CD4-positive, alpha-beta T cell (primary cell): ENCODE results near the gene LPAR3. TPM values are rescaled to one million over a fixed set of nuclear protein-coding genes. Genes with fewer than 3 reads are reported as not detected.

Experiments
- ATAC-seq: fragments of 200-7000 bp; cut with Tn5 transposase; one replicate; pipeline ENCODE4 v1.10.0; 2022; ENCODE audit warnings: mild to moderate bottlenecking; ENCODE audit not compliant: poor library complexity
- CTCF ChIA-PET: fragments of 350-600 bp; sonication (Branson Sonifier 250); formaldehyde crosslinking; loops from one replicate; lab custom pipeline; 2021; ENCODE audit warnings: antibody characterized with exemption, inconsistent platforms; lab: Charles Lee
- POLR2A ChIA-PET: fragments of 350-600 bp; sonication (Branson Sonifier 250); formaldehyde crosslinking; loops from one replicate; lab custom pipeline; 2021; ENCODE audit warnings: antibody characterized with exemption, inconsistent platforms; lab: Charles Lee
- DNase-seq, 14 experiments: peaks; one replicate each; pipeline ENCODE4 v3.0.0-alpha.2; 2013 to 2020; ENCODE audit warnings: mixed read lengths in 2 of 14
- H3K27ac ChIP-seq, 2 donors: one replicate each; pipeline versions ENCODE4 v1.5.1 to v1.7.0; 2013; ENCODE audit warnings: low read length in 2 of 2, low read depth in 1 of 2, mild to moderate bottlenecking in 1 of 2
- H3K27me3 ChIP-seq, 2 experiments: 1 replicate in 1 of 2; 2 replicates in 1 of 2; pipeline versions ENCODE4 v1.6.1 to v1.7.0; 2013; ENCODE audit warnings: low read length in 2 of 2, control low read depth in 1 of 2, mild to moderate bottlenecking in 1 of 2, moderate library complexity in 1 of 2; ENCODE audit not compliant: insufficient read depth in 2 of 2, control insufficient read depth in 1 of 2
- H3K36me3 ChIP-seq: one replicate; pipeline ENCODE4 v1.6.1; 2013; ENCODE audit warnings: low read length, control low read depth; ENCODE audit not compliant: insufficient read depth
- H3K4me1 ChIP-seq: one replicate; pipeline ENCODE4 v1.6.1; 2013; ENCODE audit warnings: low read length, control low read depth; ENCODE audit not compliant: insufficient read depth
- H3K4me3 ChIP-seq: one replicate; pipeline ENCODE4 v1.5.1; 2013; ENCODE audit warnings: mild to moderate bottlenecking, low read length, moderate library complexity
- H3K9me3 ChIP-seq, 2 experiments: 1 replicate in 1 of 2; 2 replicates in 1 of 2; pipeline versions ENCODE4 v1.6.1 to v1.7.0; 2013; ENCODE audit warnings: low read length in 2 of 2, mild to moderate bottlenecking in 2 of 2, control low read depth in 1 of 2, moderate library complexity in 1 of 2; ENCODE audit not compliant: control insufficient read depth in 1 of 2, insufficient read depth in 1 of 2
- H3K27ac Mint-ChIP-seq: one replicate; pipeline ENCODE4 v1.8.0; 2020; ENCODE audit warnings: mixed read lengths
- H3K27me3 Mint-ChIP-seq: one replicate; pipeline ENCODE4 v1.8.0; 2021; ENCODE audit warnings: mixed read lengths
- H3K36me3 Mint-ChIP-seq: one replicate; pipeline ENCODE4 v1.8.0; 2021; ENCODE audit warnings: low read depth, mixed read lengths
- H3K4me1 Mint-ChIP-seq: one replicate; pipeline ENCODE4 v1.8.0; 2021; ENCODE audit warnings: low read depth, mixed read lengths
- H3K4me3 Mint-ChIP-seq: one replicate; pipeline ENCODE4 v1.8.0; 2020; ENCODE audit warnings: mild to moderate bottlenecking, mixed read lengths
- H3K9me3 Mint-ChIP-seq: one replicate; pipeline ENCODE4 v1.8.0; 2020; ENCODE audit warnings: mixed read lengths
- intact Hi-C, 2 experiments: fragments of 100-400 bp; cut with DNase I in 1 of 2; cut with micrococcal nuclease in 1 of 2; formaldehyde crosslinking; loops; one replicate each; pipeline versions ENCODE4 v1.15.1 to v1.9.0; 2023 to 2025; cut with DNase I, micrococcal nuclease
- total RNA-seq, 174 experiments: library from RNA in 2 of 174; stranded (reverse) in 2 of 174; gene quantifications; one replicate each; pipeline ENCODE4 v1.2.3 and lab custom pipeline; 2021 to 2026
- TF ChIP-seq, protein P1 (sequence below): fragments of 200-600 bp; IDR thresholded peaks from one replicate; pipeline ENCODE4 v1.8.0; 2022; ENCODE audit warnings: antibody characterized with exemption, mild to moderate bottlenecking

The LPAR3 gene
- total RNA-seq, 2 experiments from 2014 or later = 0.25 to 0.87 TPM

DNA sequence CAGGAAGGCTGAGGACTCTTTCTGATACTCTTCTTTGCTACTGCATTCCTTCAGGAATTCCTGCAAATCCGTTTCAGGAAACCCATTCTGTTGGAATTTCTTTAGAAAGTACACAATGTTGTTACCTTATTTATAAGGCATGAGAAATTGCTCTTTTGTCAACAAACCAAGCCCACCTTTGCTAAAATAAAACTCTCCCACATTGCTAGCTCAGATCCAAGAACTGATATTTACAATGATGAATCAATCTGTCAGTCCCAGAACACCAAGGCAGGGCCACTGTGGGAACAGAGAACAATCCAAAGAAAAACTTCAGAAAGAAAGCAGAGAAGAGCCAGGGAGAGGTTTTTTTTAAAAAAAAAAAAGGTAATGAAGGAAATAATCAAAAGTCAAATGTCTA, 36.6 kb upstream of the LPAR3 start:
- no peak overlapping the region for H3K27ac Mint-ChIP-seq
- DNase-seq (no peak), ATAC-seq (no peak)
- no peaks in the 10 kb centered on the region for H3K9me3 ChIP-seq
- peaks cover 23% of the 10 kb centered on the region for H3K4me1 Mint-ChIP-seq
- ChIA-PET CTCF (interaction anchor here (0.7 to 1.5 kb wide), 2 partner anchors 15 to 467 kb away, joined by 3 to 6 read pairs; no protein-coding TSS in a partner anchor), POLR2A (no interaction called here)
- H3K4me3 ChIP-seq = no peak overlapping the region
- H3K4me1 ChIP-seq = peaks cover 8% of the 10 kb centered on the region
- intact Hi-C loops = no loop called here
- H3K4me3 Mint-ChIP-seq = no peak overlapping the region
- H3K27me3 ChIP-seq = no peaks in the 10 kb centered on the region
- no peaks in the 10 kb centered on the region for H3K9me3 Mint-ChIP-seq
- H3K36me3 ChIP-seq = no peaks in the 10 kb centered on the region
- H3K36me3 Mint-ChIP-seq = no peaks in the 10 kb centered on the region
- no peaks in the 10 kb centered on the region for H3K27me3 Mint-ChIP-seq
- TF ChIP-seq, protein P1, sequence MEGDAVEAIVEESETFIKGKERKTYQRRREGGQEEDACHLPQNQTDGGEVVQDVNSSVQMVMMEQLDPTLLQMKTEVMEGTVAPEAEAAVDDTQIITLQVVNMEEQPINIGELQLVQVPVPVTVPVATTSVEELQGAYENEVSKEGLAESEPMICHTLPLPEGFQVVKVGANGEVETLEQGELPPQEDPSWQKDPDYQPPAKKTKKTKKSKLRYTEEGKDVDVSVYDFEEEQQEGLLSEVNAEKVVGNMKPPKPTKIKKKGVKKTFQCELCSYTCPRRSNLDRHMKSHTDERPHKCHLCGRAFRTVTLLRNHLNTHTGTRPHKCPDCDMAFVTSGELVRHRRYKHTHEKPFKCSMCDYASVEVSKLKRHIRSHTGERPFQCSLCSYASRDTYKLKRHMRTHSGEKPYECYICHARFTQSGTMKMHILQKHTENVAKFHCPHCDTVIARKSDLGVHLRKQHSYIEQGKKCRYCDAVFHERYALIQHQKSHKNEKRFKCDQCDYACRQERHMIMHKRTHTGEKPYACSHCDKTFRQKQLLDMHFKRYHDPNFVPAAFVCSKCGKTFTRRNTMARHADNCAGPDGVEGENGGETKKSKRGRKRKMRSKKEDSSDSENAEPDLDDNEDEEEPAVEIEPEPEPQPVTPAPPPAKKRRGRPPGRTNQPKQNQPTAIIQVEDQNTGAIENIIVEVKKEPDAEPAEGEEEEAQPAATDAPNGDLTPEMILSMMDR = no peak
- no peak overlapping the region for H3K27ac ChIP-seq

DNA sequence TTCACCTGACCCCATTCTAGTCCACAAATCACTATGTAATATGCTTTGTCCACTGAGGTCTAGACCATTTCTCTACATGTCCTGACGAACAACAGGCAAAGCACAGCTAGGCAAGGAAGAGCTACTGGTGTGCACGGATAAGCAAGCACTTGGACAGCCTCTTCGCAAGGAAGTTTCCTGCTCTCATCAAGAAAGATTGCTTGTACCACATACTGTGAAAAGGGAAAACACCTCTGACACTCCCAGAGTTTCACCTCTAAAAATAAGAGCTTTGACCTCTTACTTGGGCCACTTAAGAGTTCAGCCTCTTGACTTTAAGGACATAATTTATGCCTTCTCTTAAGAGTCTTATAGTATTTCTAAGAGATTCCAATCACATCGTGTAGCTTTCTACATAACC, 36.0 kb upstream of the LPAR3 start:
- TF ChIP-seq, protein P1 = no peak
- no peak for DNase-seq
- H3K4me3 Mint-ChIP-seq = no peak overlapping the region
- intact Hi-C loops = no loop called here
- no peaks in the 10 kb centered on the region for H3K36me3 ChIP-seq
- H3K36me3 Mint-ChIP-seq = no peaks in the 10 kb centered on the region
- no peak overlapping the region for H3K4me3 ChIP-seq
- H3K27me3 ChIP-seq = no peaks in the 10 kb centered on the region
- H3K9me3 Mint-ChIP-seq = no peaks in the 10 kb centered on the region
- CTCF ChIA-PET = interaction anchor here (1.5 kb wide), 1 partner anchor 16 kb away, joined by 6 read pairs; no protein-coding TSS in a partner anchor
- H3K27me3 Mint-ChIP-seq = no peaks in the 10 kb centered on the region
- no peak overlapping the region for H3K27ac Mint-ChIP-seq
- POLR2A ChIA-PET = no interaction called here
- no peak for ATAC-seq
- peaks cover 8% of the 10 kb centered on the region for H3K4me1 ChIP-seq
- peaks cover 23% of the 10 kb centered on the region for H3K4me1 Mint-ChIP-seq
- H3K27ac ChIP-seq = no peak overlapping the region
- H3K9me3 ChIP-seq = no peaks in the 10 kb centered on the region

DNA sequence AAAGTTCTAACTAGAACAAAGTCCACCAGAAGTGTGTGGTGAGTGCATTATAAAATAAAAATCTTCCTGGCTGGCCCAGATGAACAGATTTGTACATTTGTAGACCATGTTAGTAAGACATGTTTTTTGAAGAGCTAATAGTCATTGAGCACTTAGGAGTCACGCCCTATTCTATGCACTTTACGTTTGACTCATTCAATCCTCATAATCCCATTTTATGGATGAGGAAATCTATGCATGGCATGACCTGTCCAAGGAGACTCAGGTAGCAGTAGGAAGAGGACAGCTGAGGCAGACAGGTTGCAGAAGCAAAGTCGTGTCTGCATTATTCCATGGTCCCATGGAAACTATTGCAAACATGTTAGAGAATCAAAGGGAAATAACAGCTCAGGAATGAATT, 30.3 kb upstream of the LPAR3 start:
- Histone ChIP-seq H3K4me3 (no peak overlapping the region), H3K27me3 (no peaks in the 10 kb centered on the region), H3K36me3 (no peaks in the 10 kb centered on the region), H3K27ac (no peak overlapping the region), H3K9me3 (no peaks in the 10 kb centered on the region), H3K4me1 (no peaks in the 10 kb centered on the region)
- no peak overlapping the region for H3K4me3 Mint-ChIP-seq
- intact Hi-C loops = no loop called here
- peaks cover 2% of the 10 kb centered on the region for H3K27me3 Mint-ChIP-seq
- POLR2A ChIA-PET = no interaction called here
- no peaks in the 10 kb centered on the region for H3K4me1 Mint-ChIP-seq
- no peaks in the 10 kb centered on the region for H3K36me3 Mint-ChIP-seq
- TF ChIP-seq, protein P1 = no peak
- no peaks in the 10 kb centered on the region for H3K9me3 Mint-ChIP-seq
- DNase-seq = no peak
- CTCF ChIA-PET = interaction anchor here (1.6 to 1.9 kb wide), 2 partner anchors 13 to 22 kb away, joined by 8 to 9 read pairs; no protein-coding TSS in a partner anchor
- H3K27ac Mint-ChIP-seq = no peak overlapping the region
- no peak for ATAC-seq
